ENCODE results near the gene PCSK4. TPM values are rescaled to one million over a fixed set of nuclear protein-coding genes. Genes with fewer than 3 reads are reported as not detected.
"Not testable (repeated sequence)": the region's sequence is repeated elsewhere in the genome, so short reads cannot be mapped to it uniquely, and the experiment has no call there.

PCSK4 gene
- total RNA-seq, 1 experiment from 2014 or later, result 0.11 TPM

- DNase-seq (ENCODE audit: low read depth), result no peak
Measured at GRCh38 chr19:1522061-1522460, 31.9 kb upstream of the PCSK4 start.

DNA sequence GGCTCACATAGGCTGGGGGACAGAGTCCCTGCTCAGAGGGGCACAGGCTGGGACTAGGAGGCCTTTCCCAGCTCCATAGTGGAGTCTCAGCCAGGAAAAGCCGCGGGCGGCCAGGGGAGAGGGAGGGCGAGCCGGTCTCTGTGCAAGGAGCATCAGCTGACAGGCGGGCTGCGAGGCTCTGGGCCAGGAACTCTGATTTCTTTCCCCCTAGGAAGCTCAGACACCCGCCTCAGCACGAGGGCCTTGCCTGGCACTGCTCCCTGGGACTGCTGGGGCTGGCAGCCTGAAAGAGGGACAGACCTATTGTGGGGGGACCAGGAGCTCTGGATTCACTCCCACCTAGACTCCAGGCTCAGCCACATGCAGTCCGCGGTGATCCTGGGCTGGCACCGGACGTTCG is 31.5 kb upstream of the PCSK4 start:
- DNase-seq (ENCODE audit: low read depth), result no peak

DNA sequence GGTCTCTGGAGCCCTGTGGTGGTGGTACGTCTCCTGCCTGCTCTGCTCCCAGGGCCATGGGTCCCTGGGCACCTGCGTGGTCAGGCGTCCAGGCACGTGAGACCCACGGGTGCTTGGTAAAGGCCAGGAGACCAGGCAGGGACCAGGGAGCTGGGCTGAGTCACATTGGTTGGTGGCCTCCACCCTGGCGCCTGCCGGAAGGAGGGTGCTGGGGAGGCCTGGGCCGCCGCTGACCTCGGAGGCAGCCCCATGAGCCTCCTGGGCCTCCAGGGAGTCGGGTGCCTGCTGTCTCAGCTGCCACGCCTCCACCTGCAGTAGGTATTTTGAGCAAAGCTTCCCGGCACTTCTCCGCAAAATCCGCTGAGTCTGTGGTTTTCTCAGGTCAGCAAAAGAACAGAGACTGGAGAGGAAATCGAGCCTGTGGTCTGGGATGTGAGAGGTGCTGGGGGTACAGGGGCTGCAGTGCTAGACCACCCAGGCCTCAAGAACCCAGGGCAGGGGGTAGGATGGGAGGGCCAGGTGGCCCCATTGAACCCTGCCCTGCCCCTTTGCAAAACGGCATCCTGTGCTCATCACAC is 30.1 kb upstream of the PCSK4 start:
- DNase-seq (ENCODE audit: low read depth), result no peak

GRCh38 chr19:1519802-1520201 is 29.7 kb upstream of the PCSK4 start:
- DNase-seq (ENCODE audit: low read depth), result not testable (repeated sequence)

DNA sequence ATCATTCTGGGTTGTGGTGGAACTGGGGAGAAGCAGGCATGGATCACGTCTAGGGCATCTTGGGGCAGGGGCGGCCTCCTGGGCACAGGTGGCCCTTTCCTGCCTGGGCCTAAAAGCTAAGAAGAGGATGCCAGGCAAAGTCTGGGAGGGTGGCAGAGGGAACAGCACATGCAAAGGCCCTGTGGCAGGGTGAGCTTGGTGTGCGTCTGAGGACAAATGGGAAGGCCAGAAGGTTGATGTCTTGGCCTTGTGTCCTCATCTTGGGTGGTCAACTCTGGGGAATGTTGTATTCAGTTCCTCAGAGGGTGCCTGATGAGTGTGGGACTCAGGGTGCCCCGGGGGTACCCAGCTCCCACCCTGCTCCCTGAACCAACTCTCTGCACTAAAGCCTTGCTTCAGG is 28.3 kb upstream of the PCSK4 start:
- DNase-seq (ENCODE audit: low read depth), result no peak

DNA sequence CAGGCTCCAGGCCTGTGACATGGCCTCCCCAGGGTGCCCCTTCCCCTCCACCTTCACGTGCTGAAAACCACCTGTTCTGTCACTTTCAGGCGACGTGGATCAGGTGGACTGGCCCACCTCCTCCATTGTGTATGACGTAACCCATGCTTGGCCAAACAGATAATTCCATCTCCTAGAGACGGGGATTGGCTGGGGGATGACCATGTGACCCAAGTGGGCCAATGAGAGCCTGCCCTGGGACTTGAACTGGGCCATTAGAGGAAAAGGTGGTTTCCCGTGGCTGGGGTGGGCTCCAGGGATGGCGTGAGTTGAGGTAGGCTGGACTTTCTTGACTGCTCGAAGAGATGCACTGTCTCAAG is 26.2 kb upstream of the PCSK4 start:
- peak; percentile 37 for DNase-seq (ENCODE audit: low read depth)

DNA sequence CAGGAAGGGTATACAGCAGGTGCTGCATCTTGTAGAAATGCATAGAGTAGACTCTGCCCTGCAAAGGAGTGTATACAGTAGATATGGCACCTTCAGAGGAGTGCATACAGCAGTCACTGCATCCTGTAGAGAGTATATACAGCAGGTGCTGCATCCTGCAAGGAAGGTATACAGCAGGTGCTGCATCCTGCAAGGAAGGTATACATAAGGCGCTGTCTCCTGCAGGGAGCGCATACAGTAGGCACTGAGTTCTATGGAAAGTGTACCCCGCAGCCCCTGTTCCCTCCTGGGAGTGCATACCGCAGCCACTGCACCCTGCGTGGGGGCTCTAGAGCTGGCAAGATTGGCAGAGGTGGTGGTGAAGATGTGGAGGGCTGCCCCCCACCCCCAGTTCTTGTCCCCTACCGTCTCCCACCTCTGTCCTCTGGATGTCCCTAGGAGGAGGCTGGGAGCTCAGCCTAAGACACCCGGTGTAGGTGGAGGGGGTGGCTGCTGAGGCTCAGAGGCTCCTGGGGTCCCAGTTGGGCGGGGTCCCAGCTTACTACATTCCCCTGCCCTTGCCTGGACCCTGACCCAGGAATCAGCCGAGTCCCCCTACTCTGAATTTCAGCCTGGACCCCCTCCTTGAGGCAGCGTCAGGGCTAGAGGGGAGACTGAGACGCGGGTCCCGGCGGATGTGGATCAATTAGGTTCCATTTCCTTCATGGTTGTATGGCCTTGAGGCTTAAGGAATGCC is 25.0 kb upstream of the PCSK4 start:
- DNase-seq (ENCODE audit: low read depth), result no peak

GRCh38 chr19:1514295-1514661 is 24.1 kb upstream of the PCSK4 start:
- no peak for DNase-seq (ENCODE audit: low read depth)

GRCh38 chr19:1513499-1514294 is 23.5 kb upstream of the PCSK4 start:
- DNase-seq (ENCODE audit: low read depth), result peak; percentile 60

- peak; percentile 84 for DNase-seq (ENCODE audit: low read depth)
Measured at GRCh38 chr19:1512671-1513498, 22.7 kb upstream of the PCSK4 start, which contains the start of gene ADAMTSL5. Gene ADAMTSL5 (minus strand): TSS chr19:1513019. CDS start chr19:1510943, 2,076 bp downstream.

- no peak for DNase-seq (ENCODE audit: low read depth)
Measured at GRCh38 chr19:1511318-1512317, 21.5 kb upstream of the PCSK4 start.

DNA sequence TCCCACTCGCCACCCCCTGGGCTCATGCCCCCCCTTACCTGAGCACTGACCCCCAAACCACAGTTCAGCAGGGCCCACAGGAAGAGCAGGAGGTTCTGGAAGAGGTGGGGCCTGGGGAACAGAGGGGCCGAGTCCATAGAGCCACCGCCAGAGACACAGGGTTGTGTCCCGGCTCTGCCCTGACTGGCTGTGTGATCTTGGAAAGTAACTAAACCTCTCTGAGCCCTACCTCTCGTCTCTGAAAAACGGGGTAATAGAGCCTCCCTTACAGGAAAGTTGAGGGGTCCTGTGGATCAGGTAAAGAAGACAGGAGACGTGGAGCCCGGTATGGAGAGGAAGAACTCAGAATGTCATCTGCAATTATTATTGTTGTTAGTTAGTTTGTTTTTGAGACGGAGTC is 20.7 kb upstream of the PCSK4 start:
- DNase-seq (ENCODE audit: low read depth), result no peak

DNA sequence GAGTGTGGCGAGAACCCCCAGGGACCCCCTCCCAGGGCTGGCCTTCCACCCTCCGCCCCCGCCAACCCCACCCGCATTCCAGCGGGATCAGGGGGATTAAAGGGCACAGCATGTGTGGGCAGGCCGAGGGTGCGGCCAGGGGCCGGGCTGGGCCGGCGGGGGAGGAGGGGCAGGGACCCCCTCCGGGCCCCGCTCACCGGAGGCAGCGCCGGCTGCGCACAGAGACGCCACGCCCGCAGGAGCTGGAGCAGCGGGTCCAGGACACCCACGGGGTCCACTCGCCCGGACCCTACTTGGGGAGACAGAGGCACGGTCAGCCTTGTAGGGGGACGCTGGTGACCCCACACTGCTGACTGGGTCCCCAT is 20.3 kb upstream of the PCSK4 start:
- DNase-seq (ENCODE audit: low read depth), result no peak

DNA sequence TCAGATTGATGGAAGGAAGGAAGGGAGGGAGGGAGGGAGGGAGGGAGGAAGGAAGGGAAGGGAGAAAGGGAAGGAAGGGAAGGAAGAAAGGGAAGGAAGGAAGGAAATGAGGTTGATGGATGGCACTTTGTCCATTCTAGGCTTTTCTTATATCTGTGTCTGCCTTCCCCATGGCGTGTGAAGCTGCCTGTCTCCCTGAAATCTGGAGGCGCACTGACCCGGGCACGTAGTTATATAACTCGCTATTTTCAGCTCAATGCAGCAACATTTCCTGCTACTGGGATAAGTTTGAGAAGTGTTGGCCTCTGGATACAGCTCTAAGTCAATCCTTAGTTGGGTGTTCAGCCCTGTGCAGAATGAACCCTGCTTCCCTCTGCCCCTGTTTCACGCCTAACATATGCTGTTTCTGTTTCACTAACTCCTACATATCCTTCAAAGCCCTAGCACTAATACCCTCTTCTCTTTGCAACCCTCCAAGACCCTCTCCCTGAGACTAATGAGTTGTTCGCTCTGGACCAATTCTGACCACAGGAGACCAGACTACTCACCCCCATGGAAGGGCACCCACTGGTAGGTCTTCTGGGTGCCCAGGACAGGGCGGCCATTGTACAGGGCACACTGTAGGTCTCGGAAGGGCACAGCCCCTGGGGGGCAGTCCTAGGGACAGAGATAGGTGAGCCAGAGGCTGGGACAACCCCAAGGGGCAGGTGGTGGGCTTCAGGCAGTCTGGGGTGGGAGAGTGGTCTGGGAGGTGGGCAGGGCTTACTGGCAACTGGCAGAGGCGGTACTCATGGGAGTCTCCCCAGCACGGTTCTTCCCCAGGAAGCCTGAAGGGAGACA is 19.7 kb upstream of the PCSK4 start:
- no peak for DNase-seq (ENCODE audit: low read depth)

- DNase-seq (ENCODE audit: low read depth), result no peak
Measured at GRCh38 chr19:1508507-1508856, 18.3 kb upstream of the PCSK4 start.

- peak; percentile 92 for DNase-seq (ENCODE audit: low read depth)
Measured at GRCh38 chr19:1507763-1508506, 17.8 kb upstream of the PCSK4 start.

- no peak for DNase-seq (ENCODE audit: low read depth)
Measured at GRCh38 chr19:1507192-1507660, 17.1 kb upstream of the PCSK4 start.

DNA sequence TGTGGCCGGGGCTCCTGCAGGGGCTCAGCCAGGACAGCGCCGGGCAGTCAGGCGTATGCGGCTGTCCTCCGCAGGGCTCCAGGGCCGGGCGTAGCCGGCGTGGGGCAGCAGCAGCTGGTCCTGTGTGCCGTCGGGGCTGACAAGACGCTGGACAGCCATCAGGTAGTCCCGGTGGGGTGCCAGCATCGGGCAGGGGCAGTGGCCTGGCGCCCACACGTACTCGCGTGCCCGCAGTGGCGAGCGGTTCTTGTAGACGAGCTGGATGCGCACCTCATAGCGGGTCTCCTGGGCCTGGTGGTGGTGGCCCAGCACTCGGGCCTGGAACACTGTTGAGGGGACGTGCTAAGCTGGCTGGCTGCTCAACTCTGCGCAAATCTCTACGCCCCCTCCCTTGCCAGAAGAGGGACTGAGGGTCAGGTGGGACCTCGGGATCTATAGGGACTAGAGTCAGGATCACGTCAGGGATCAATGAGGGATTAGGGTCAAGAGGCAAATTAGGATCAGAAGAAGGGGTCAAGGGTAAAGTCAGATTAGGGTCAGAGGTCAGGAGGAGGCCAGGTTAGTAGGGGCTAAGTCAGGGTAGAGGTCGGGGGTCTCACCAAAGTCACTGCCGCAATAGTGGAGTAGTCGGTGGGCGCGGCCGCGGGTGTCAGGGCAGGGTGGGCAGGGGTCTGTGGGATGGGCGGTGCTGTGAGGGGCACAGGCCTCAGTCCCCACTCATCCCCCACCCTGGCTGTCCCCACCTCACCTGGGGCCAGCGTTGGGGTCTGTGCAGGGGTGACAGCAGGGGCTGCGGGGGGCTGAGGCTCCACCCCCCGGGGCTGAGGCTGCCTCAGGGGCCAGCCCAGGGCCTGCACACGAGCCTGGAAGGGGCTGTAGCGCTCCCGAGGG is 16.1 kb upstream of the PCSK4 start:
- DNase-seq (ENCODE audit: low read depth), result no peak
